C4-2B (cell line): Measurements from ENCODE around the gene NKTR.

Source experiments
- ZFX ChIP-seq: fragments of 450-650 bp; IDR thresholded peaks from 2 replicates; pipeline ENCODE4 v1.6.1; 2017
- TF ChIP-seq, protein P1 (sequence below): fragments of 450-650 bp; conservative IDR thresholded peaks from 2 replicates; pipeline ENCODE4 v1.5.1; 2017; ENCODE audit warnings: mild to moderate bottlenecking

DNA sequence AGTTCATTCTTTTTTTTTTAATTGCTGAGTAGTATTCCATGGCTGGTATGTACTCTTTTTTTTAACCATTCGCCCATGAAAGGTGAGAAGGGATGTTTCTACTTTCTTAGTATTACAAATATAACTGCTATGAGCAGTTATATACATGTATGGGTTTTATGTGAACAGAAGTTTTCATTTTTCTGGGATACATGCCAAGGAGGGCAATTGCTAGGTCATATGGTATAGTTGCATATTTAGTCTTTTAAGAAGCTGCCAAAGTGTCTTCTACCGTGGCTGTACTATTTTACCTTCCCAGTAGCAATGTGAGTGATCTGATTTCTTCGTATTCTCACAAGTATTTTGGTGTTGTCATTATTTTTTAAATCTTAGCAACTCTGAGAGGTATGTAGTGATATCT, 73.7 kb downstream of the NKTR start:
- TF ChIP-seq, protein P1, sequence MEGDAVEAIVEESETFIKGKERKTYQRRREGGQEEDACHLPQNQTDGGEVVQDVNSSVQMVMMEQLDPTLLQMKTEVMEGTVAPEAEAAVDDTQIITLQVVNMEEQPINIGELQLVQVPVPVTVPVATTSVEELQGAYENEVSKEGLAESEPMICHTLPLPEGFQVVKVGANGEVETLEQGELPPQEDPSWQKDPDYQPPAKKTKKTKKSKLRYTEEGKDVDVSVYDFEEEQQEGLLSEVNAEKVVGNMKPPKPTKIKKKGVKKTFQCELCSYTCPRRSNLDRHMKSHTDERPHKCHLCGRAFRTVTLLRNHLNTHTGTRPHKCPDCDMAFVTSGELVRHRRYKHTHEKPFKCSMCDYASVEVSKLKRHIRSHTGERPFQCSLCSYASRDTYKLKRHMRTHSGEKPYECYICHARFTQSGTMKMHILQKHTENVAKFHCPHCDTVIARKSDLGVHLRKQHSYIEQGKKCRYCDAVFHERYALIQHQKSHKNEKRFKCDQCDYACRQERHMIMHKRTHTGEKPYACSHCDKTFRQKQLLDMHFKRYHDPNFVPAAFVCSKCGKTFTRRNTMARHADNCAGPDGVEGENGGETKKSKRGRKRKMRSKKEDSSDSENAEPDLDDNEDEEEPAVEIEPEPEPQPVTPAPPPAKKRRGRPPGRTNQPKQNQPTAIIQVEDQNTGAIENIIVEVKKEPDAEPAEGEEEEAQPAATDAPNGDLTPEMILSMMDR = no peak
- no peak for TF ChIP-seq ZFX
